CD4-positive, CD25-positive, alpha-beta regulatory T cell (primary cell): ENCODE results near the gene LMAN2. TPM values are rescaled to one million over a fixed set of nuclear protein-coding genes. Genes with fewer than 3 reads are reported as not detected.

Experiments used
- ATAC-seq, 2 donors: fragments of 150-1000 bp; cut with Tn5 transposase; one replicate each; pipeline ENCODE4 v1.10.0; 2021; ENCODE audit warnings: low read depth in 2 of 2, moderate number of reproducible peaks in 2 of 2, moderate library complexity in 1 of 2
- DNase-seq, 3 donors: peaks; one replicate each; pipeline versions ENCODE4 v3.0.0 to v3.0.0-alpha.2; 2012 to 2022; ENCODE audit warnings: mixed read lengths in 1 of 3
- H3K27ac ChIP-seq: one replicate; pipeline ENCODE4 v1.7.0; 2013; ENCODE audit warnings: mild to moderate bottlenecking, low read length; ENCODE audit not compliant: insufficient read depth, poor library complexity, severe bottlenecking
- H3K27me3 ChIP-seq: one replicate; pipeline ENCODE4 v1.7.0; 2013; ENCODE audit warnings: low read length; ENCODE audit not compliant: control insufficient read depth, insufficient read depth
- H3K36me3 ChIP-seq: one replicate; pipeline ENCODE4 v1.7.0; 2013; ENCODE audit warnings: mild to moderate bottlenecking, low read length, moderate library complexity; ENCODE audit not compliant: control insufficient read depth, insufficient read depth
- H3K4me1 ChIP-seq: 2 replicates; pipeline ENCODE4 v1.7.0; 2013; ENCODE audit warnings: mild to moderate bottlenecking, low read length; ENCODE audit not compliant: insufficient read depth, control insufficient read depth, poor library complexity, severe bottlenecking
- H3K4me3 ChIP-seq: one replicate; pipeline ENCODE4 v1.7.0; 2013; ENCODE audit warnings: low read depth, mild to moderate bottlenecking, low read length, moderate library complexity
- H3K9me3 ChIP-seq, 2 experiments: 1 replicate in 1 of 2; 2 replicates in 1 of 2; pipeline ENCODE4 v1.7.0; 2013; ENCODE audit warnings: low read length in 2 of 2, mild to moderate bottlenecking in 1 of 2, moderate library complexity in 1 of 2; ENCODE audit not compliant: control insufficient read depth in 2 of 2
- H3K27ac Mint-ChIP-seq, 3 donors: one replicate each; pipeline ENCODE4 v1.8.0; 2020 to 2022; ENCODE audit warnings: mild to moderate bottlenecking in 3 of 3, mixed read lengths in 3 of 3, moderate library complexity in 2 of 3
- H3K27me3 Mint-ChIP-seq: one replicate; pipeline ENCODE4 v1.8.0; 2022; ENCODE audit warnings: mild to moderate bottlenecking, mixed read lengths
- H3K36me3 Mint-ChIP-seq: one replicate; pipeline ENCODE4 v1.8.0; 2020; ENCODE audit warnings: mixed read lengths
- H3K4me1 Mint-ChIP-seq, 4 donors: one replicate each; pipeline ENCODE4 v1.8.0; 2020 to 2022; ENCODE audit warnings: mixed read lengths in 4 of 4, mild to moderate bottlenecking in 1 of 4
- H3K4me3 Mint-ChIP-seq, 4 donors: one replicate each; pipeline ENCODE4 v1.8.0; 2020 to 2022; ENCODE audit warnings: mild to moderate bottlenecking in 4 of 4, mixed read lengths in 4 of 4, moderate library complexity in 3 of 4
- H3K9me3 Mint-ChIP-seq, 7 donors: one replicate each; pipeline ENCODE4 v1.8.0; 2020 to 2022; ENCODE audit warnings: mixed read lengths in 7 of 7, mild to moderate bottlenecking in 3 of 7, moderate library complexity in 2 of 7
- polyA plus RNA-seq, 4 donors: library from polyadenylated mRNA; unstranded; fragments of 300-500 nt; fragmentation: Illumina TruSeq; gene quantifications; one replicate each; pipeline ENCODE4 v1.2.3, GENCODE V29; 2021
- total RNA-seq: library from RNA; stranded (reverse); gene quantifications from one replicate; pipeline ENCODE4 v1.2.3, GENCODE V29; 2022

The LMAN2 gene
- total and polyA plus RNA-seq, 5 donors from 2014 or later = 77.9 to 289 (median 237) TPM

GRCh38 chr5:177393206-177393765, 41.8 kb upstream of the LMAN2 start:
- Mint-ChIP-seq H3K27me3 (peaks cover 4% of the 10 kb centered on the region), H3K27ac (peak overlapping the region in 2 of 3 donors; percentile 20 to 74), H3K9me3 (no peaks in the 10 kb centered on the region), H3K4me3 (no peak overlapping the region), H3K36me3 (no peaks in the 10 kb centered on the region), H3K4me1 (peaks cover 4 to 32% (median 18%) of the 10 kb centered on the region in 4 donors)
- ATAC-seq (no peak), DNase-seq (no peak)
- no peak overlapping the region for H3K4me3 ChIP-seq
- no peaks in the 10 kb centered on the region for H3K27me3 ChIP-seq
- H3K36me3 ChIP-seq = no peaks in the 10 kb centered on the region
- H3K27ac ChIP-seq = no peak overlapping the region
- H3K4me1 ChIP-seq = peaks cover 28% of the 10 kb centered on the region
- no peaks in the 10 kb centered on the region for H3K9me3 ChIP-seq

- Histone ChIP-seq H3K27ac (no peak overlapping the region), H3K4me3 (no peak overlapping the region), H3K4me1 (peaks cover 30% of the 10 kb centered on the region), H3K36me3 (no peaks in the 10 kb centered on the region), H3K27me3 (no peaks in the 10 kb centered on the region), H3K9me3 (no peaks in the 10 kb centered on the region)
- Mint-ChIP-seq H3K36me3 (no peaks in the 10 kb centered on the region), H3K4me3 (no peak overlapping the region), H3K9me3 (no peaks in the 10 kb centered on the region), H3K27me3 (peaks cover 4% of the 10 kb centered on the region), H3K4me1 (peaks cover 4 to 35% (median 19%) of the 10 kb centered on the region in 4 donors), H3K27ac (peak overlapping the region in 2 of 3 donors; percentile 74 to 79)
- no peak for ATAC-seq
- no peak for DNase-seq
These were observed 41.3 kb upstream of the LMAN2 start for GRCh38 chr5:177392765-177393164.

GRCh38 chr5:177390363-177391300, 39.2 kb upstream of the LMAN2 start:
- no peaks in the 10 kb centered on the region for H3K9me3 Mint-ChIP-seq
- Histone ChIP-seq H3K9me3 (no peaks in the 10 kb centered on the region), H3K36me3 (no peaks in the 10 kb centered on the region), H3K27ac (peak overlapping the region; percentile 73), H3K4me1 (peaks cover 30% of the 10 kb centered on the region), H3K4me3 (peak overlapping the region; percentile 6), H3K27me3 (no peaks in the 10 kb centered on the region)
- peak overlapping the region; percentile 68 to 90 (median 89) for H3K27ac Mint-ChIP-seq
- peak overlapping the region in 3 of 4 donors; percentile 37 to 78 (median 63) for H3K4me3 Mint-ChIP-seq
- ATAC-seq (peak; percentile 80 to 82), DNase-seq (peak; percentile 79 to 91 (median 88))
- H3K4me1 Mint-ChIP-seq = peaks cover 4 to 35% (median 19%) of the 10 kb centered on the region in 4 donors
- H3K36me3 Mint-ChIP-seq = no peaks in the 10 kb centered on the region
- H3K27me3 Mint-ChIP-seq = peaks cover 4% of the 10 kb centered on the region

GRCh38 chr5:177389241-177390169, 38.0 kb upstream of the LMAN2 start:
- ATAC-seq (peak; percentile 74 to 75), DNase-seq (peak; percentile 30 to 66 (median 45))
- peak overlapping the region; percentile 73 for H3K27ac ChIP-seq
- H3K36me3 ChIP-seq = no peaks in the 10 kb centered on the region
- H3K4me3 Mint-ChIP-seq = peak overlapping the region in 3 of 4 donors; percentile 28 to 78 (median 45)
- H3K27me3 ChIP-seq = no peaks in the 10 kb centered on the region
- H3K4me1 Mint-ChIP-seq = peaks cover 4 to 38% (median 21%) of the 10 kb centered on the region in 4 donors
- no peaks in the 10 kb centered on the region for H3K36me3 Mint-ChIP-seq
- no peaks in the 10 kb centered on the region for H3K27me3 Mint-ChIP-seq
- no peaks in the 10 kb centered on the region for H3K9me3 ChIP-seq
- peak overlapping the region in 2 of 3 donors; percentile 81 to 90 for H3K27ac Mint-ChIP-seq
- peak overlapping the region; percentile 35 for H3K4me3 ChIP-seq
- H3K4me1 ChIP-seq = peaks cover 30% of the 10 kb centered on the region
- no peaks in the 10 kb centered on the region for H3K9me3 Mint-ChIP-seq

DNA sequence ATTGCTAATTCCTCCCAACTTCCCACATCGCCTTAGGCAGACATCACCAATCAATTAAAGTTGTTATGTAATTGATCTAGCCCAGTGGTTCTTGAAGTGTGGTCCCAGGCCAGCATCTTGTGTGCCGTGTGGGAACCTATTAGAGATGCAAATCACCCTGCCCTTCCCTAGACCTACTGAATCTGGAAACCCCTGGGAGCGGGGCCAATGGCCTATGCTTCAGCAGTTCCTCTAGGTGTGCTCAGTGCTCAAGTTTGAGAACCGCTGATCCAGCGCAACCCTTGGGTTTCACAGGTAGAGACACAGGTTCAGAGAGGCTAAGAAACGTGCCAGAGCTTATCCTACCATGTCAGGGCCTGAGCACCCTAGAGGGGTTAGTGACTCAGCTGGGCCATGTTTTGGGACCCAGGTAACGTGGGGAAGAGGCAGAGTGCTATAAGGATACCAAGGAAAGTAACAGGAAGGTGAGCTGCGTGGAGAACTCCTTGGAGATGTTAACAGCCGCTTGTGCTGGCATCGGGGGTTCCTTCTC, 37.1 kb upstream of the LMAN2 start:
- H3K4me3 ChIP-seq = peak overlapping the region; percentile 35
- no peak for ATAC-seq
- H3K4me1 ChIP-seq = peaks cover 30% of the 10 kb centered on the region
- H3K9me3 Mint-ChIP-seq = no peaks in the 10 kb centered on the region
- no peaks in the 10 kb centered on the region for H3K27me3 ChIP-seq
- no peaks in the 10 kb centered on the region for H3K27me3 Mint-ChIP-seq
- H3K4me3 Mint-ChIP-seq = peak overlapping the region in 1 of 4 donors; percentile 83
- no peak for DNase-seq
- no peaks in the 10 kb centered on the region for H3K36me3 Mint-ChIP-seq
- H3K36me3 ChIP-seq = no peaks in the 10 kb centered on the region
- no peaks in the 10 kb centered on the region for H3K9me3 ChIP-seq
- H3K27ac ChIP-seq = peak overlapping the region; percentile 73
- H3K27ac Mint-ChIP-seq = peak overlapping the region in 2 of 3 donors; percentile 81 to 87
- H3K4me1 Mint-ChIP-seq = peaks cover 4 to 41% (median 21%) of the 10 kb centered on the region in 4 donors

DNA sequence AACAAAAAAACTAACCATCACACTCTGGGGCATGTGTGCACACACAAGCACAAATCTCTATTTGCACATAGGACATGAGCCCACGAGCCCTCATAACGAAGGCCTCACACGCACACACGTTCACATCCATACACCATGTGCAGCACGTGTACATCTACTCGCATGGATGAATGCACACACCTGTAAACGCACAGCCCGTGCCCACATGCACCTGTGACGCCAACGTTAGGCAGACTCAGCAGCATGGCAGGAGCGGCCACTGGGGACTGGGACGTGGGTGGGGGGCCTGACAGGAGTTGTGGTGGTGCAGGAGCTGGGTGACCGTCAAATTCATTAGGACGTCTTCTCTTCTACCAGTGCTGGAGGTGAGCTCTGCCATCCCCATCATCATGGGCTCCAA, 35.9 kb upstream of the LMAN2 start:
- Mint-ChIP-seq H3K4me3 (no peak overlapping the region), H3K4me1 (peaks cover 4 to 45% (median 22%) of the 10 kb centered on the region in 4 donors), H3K27ac (no peak overlapping the region), H3K9me3 (no peaks in the 10 kb centered on the region), H3K27me3 (no peaks in the 10 kb centered on the region), H3K36me3 (no peaks in the 10 kb centered on the region)
- Histone ChIP-seq H3K36me3 (no peaks in the 10 kb centered on the region), H3K9me3 (no peaks in the 10 kb centered on the region), H3K4me1 (peaks cover 30% of the 10 kb centered on the region), H3K4me3 (no peak overlapping the region), H3K27ac (no peak overlapping the region), H3K27me3 (no peaks in the 10 kb centered on the region)
- no peak for DNase-seq
- no peak for ATAC-seq

GRCh38 chr5:177386542-177386941, 35.1 kb upstream of the LMAN2 start:
- no peaks in the 10 kb centered on the region for H3K27me3 ChIP-seq
- Mint-ChIP-seq H3K27me3 (no peaks in the 10 kb centered on the region), H3K4me1 (peaks cover 4 to 47% (median 21%) of the 10 kb centered on the region in 4 donors), H3K27ac (no peak overlapping the region), H3K36me3 (no peaks in the 10 kb centered on the region), H3K9me3 (no peaks in the 10 kb centered on the region), H3K4me3 (no peak overlapping the region)
- ATAC-seq (no peak), DNase-seq (no peak)
- peaks cover 30% of the 10 kb centered on the region for H3K4me1 ChIP-seq
- H3K4me3 ChIP-seq = no peak overlapping the region
- H3K9me3 ChIP-seq = no peaks in the 10 kb centered on the region
- H3K27ac ChIP-seq = no peak overlapping the region
- H3K36me3 ChIP-seq = no peaks in the 10 kb centered on the region
